Measurements from ENCODE around the gene MYOF. TPM values are rescaled to one million over a fixed set of nuclear protein-coding genes. Genes with fewer than 3 reads are reported as not detected.

The MYOF gene
- total and polyA plus RNA-seq, 2 of the 8 experiments (the other 6 are each of a cell fraction or from before 2014, with no cell fraction given): 0.98 to 2.3 TPM

- H3K36me3 ChIP-seq (ENCODE audit: control insufficient read depth in 2 of 4, insufficient read depth in 4 of 4, low read length in 3 of 4): no peaks in the 10 kb centered on the region
Observed at GRCh38 chr10:93290661-93291354, 191.3 kb downstream of the MYOF start.

More at GRCh38 chr10:93290661-93291354, 191.3 kb downstream of the MYOF start:
- H2BK12ac ChIP-seq (ENCODE audit: low read depth, low read length): peak overlapping the region; percentile 18
- no peak overlapping the region; the same call in 1 of the 2 replicates for H4K8ac ChIP-seq (ENCODE audit: extremely low read depth, insufficient read depth, low read length)
- no peak for FAIRE-seq
- H2BK15ac ChIP-seq (ENCODE audit: low read length): no peak overlapping the region
- H3K27ac ChIP-seq (ENCODE audit: low read depth, low read length): no peak overlapping the region
- H2BK5ac ChIP-seq (ENCODE audit: low read depth, low read length): 0 out of 2 replicates have a peak overlapping the region, but pooled peaks have one; percentile 17
- no peaks in the 10 kb centered on the region for H4K20me1 ChIP-seq (replicated peaks in 1 of 2; ENCODE audit: control insufficient read depth in 1 of 2, insufficient read depth in 2 of 2, low read length in 2 of 2)
- H3K14ac ChIP-seq (ENCODE audit: insufficient read length): no peak overlapping the region
- H3K23ac ChIP-seq (ENCODE audit: insufficient read length): no peak overlapping the region
- DNase-seq (ENCODE audit: low read depth in 1 of 2, low spot score in 2 of 2): no peak
- H3K9ac ChIP-seq (replicated peaks in 1 of 4; ENCODE audit: extremely low read depth in 1 of 4, low read depth in 3 of 4, low read length in 3 of 4): no peak overlapping the region
- peak overlapping the region; percentile 61 for H3K4ac ChIP-seq (replicated peaks; ENCODE audit: insufficient read length, low read depth, low read length)
- H3K23me2 ChIP-seq (ENCODE audit: low read depth, low read length): no peaks in the 10 kb centered on the region
- POLR2A ChIA-PET (ENCODE audit: partially characterized antibody): interaction anchor here (0.8 to 3.3 kb wide), 3 partner anchors 9 to 18 kb away, joined by 4 to 12 read pairs (median 6); no protein-coding TSS in a partner anchor
- no peaks in the 10 kb centered on the region for H3K9me3 ChIP-seq (ENCODE audit: insufficient read depth in 2 of 2, low read depth in 1 of 2, low read length in 1 of 2)
- WGBS, 2 experiments (ENCODE audit: extremely low coverage in 1 of 2, insufficient coverage in 1 of 2, insufficient read length in 1 of 2, insufficient replicate concordance in 2 of 2, low coverage in 1 of 2, low lambda C conversion rate in 2 of 2, missing lambda C conversion rate in 1 of 2): 92% methylated on average over 5 of the region's 5 CpGs; no CpG with 5 or more reads in 1 of the 2 experiments
- no peak overlapping the region for H3K4me2 ChIP-seq (ENCODE audit: insufficient read depth in 1 of 2, low read depth in 2 of 2, low read length in 2 of 2)
- peak overlapping the region; percentile 28 for H2BK20ac ChIP-seq (ENCODE audit: low read length)
- peak overlapping the region; percentile 73 for H2BK120ac ChIP-seq (replicated peaks; ENCODE audit: low read depth, low read length)
- no peak overlapping the region for H3K56ac ChIP-seq (replicated peaks; ENCODE audit: insufficient read length, low read depth, low read length)
- no peak for TF ChIP-seq ATF2 (IDR thresholded peaks at IDR 0.05; ENCODE audit: low read length)
- TF ChIP-seq TEAD4 (IDR thresholded peaks at IDR 0.05; ENCODE audit: low read depth, low read length): no peak
- TF ChIP-seq TCF12 (IDR thresholded peaks at IDR 0.05; ENCODE audit: low read depth, low read length): no peak
- TF ChIP-seq RFX5 (IDR thresholded peaks at IDR 0.05; ENCODE audit: borderline replicate concordance, low read depth, low read length): no peak
- TF ChIP-seq CHD1 (IDR thresholded peaks at IDR 0.05; ENCODE audit: low read depth, low read length): no peak
- no peak for TF ChIP-seq EGR1 (IDR thresholded peaks at IDR 0.05; ENCODE audit: borderline replicate concordance, low read depth, low read length)
- TF ChIP-seq ZNF274 (IDR thresholded peaks at IDR 0.05; ENCODE audit: borderline replicate concordance, extremely low read depth, low read length): no peak
- TF ChIP-seq NRF1 (IDR thresholded peaks at IDR 0.05; ENCODE audit: low read depth, low read length): no peak
- TF ChIP-seq TBP (IDR thresholded peaks at IDR 0.05; ENCODE audit: low read depth, low read length): no peak
- TF ChIP-seq POLR2A (IDR thresholded peaks at IDR 0.05; ENCODE audit: control extremely low read depth in 1 of 2, low read depth in 2 of 2, low read length in 2 of 2): no peak
- H3K4me3 ChIP-seq (ENCODE audit: extremely low read depth in 1 of 4, insufficient read depth in 2 of 4, low read depth in 3 of 4, low read length in 4 of 4): no peak overlapping the region
- CTCF ChIA-PET (ENCODE audit: partially characterized antibody): interaction anchor here (0.7 to 3.5 kb wide), 26 partner anchors 10 to 405 kb away, joined by 3 to 27 read pairs (median 4); no protein-coding TSS in a partner anchor
- H4K5ac ChIP-seq (ENCODE audit: insufficient read length, low read depth, low read length): peak overlapping the region; percentile 15
- no peaks in the 10 kb centered on the region for H3K79me2 ChIP-seq (ENCODE audit: control insufficient read depth in 1 of 2, insufficient read depth in 2 of 2, low read length in 2 of 2)
- no peak overlapping the region for H2AFZ ChIP-seq (ENCODE audit: low read length)
- H3K79me1 ChIP-seq (ENCODE audit: low read depth, low read length): no peaks in the 10 kb centered on the region; the same call in 1 of the 2 replicates
- H3K18ac ChIP-seq (ENCODE audit: extremely low read depth, low read length): peak overlapping the region; percentile 35
- H4K91ac ChIP-seq (replicated peaks; ENCODE audit: insufficient read length, low read length): peak overlapping the region; percentile 93
- H2AK5ac ChIP-seq (ENCODE audit: low read depth, low read length): peak overlapping the region; percentile 29
- H3K4me1 ChIP-seq (replicated peaks in 1 of 4; ENCODE audit: control insufficient read depth in 3 of 4, insufficient read depth in 4 of 4, low read length in 3 of 4): peaks cover 0 to 12% (median 3%) of the 10 kb centered on the region in 4 experiments; a peak in 5 of 7 replicates
- H3K27me3 ChIP-seq (replicated peaks in 1 of 4; ENCODE audit: control insufficient read depth in 3 of 4, extremely low read depth in 1 of 4, insufficient read depth in 3 of 4, low read length in 3 of 4): no peaks in the 10 kb centered on the region; a peak in 1 of 7 replicates
